ENCODE results near the gene TBC1D16. TPM values are rescaled to one million over a fixed set of nuclear protein-coding genes. Genes with fewer than 3 reads are reported as not detected.
A peak's percentile ranks its signal among the peaks of the same experiment; 100 is the strongest.

TBC1D16 gene
- total and polyA plus RNA-seq, 4 donors, result 7.3 to 48.5 (median 16.5) TPM

- no peaks in the 10 kb centered on the region for H3K36me3 ChIP-seq (ENCODE audit: control insufficient read depth in 4 of 4, insufficient read depth in 4 of 4, low read length in 4 of 4)
- peaks cover 0 to 24% (median 0%) of the 10 kb centered on the region in 5 donors for H3K4me1 ChIP-seq (ENCODE audit: control insufficient read depth in 5 of 5, insufficient read depth in 5 of 5, low read length in 5 of 5)
- 63 to 80% methylated on average over 11 of the region's 11 CpGs for WGBS, 2 donors
- no peaks in the 10 kb centered on the region for H3K9me3 ChIP-seq (ENCODE audit: control insufficient read depth in 4 of 4, insufficient read depth in 3 of 4, low read length in 3 of 4)
- H3K27ac ChIP-seq (ENCODE audit: low read depth in 1 of 2, low read length in 1 of 2), result no peak overlapping the region
- H3K27me3 ChIP-seq (ENCODE audit: control insufficient read depth in 3 of 3, insufficient read depth in 3 of 3, low read length in 2 of 3), result no peaks in the 10 kb centered on the region
- no peak overlapping the region for H3K9ac ChIP-seq (ENCODE audit: insufficient read depth in 1 of 2, low read length in 2 of 2)
- H3K4me3 ChIP-seq, result no peak overlapping the region
- peak in 1 of 3 donors; percentile 28 for DNase-seq
- TF ChIP-seq CTCF (IDR thresholded peaks at IDR 0.05; ENCODE audit: control extremely low read depth, extremely low read depth), result no peak
- ATAC-seq (ENCODE audit: insufficient read depth, low FRiP score), result no peak
Observed at GRCh38 chr17:79892457-79893241, 143.0 kb downstream of the TBC1D16 start.

GRCh38 chr17:79891113-79891730, 144.4 kb downstream of the TBC1D16 start:
- H3K27me3 ChIP-seq (ENCODE audit: control insufficient read depth in 3 of 3, insufficient read depth in 3 of 3, low read length in 2 of 3), result no peaks in the 10 kb centered on the region
- H3K9me3 ChIP-seq (ENCODE audit: control insufficient read depth in 4 of 4, insufficient read depth in 3 of 4, low read length in 3 of 4), result no peaks in the 10 kb centered on the region
- no peak overlapping the region for H3K27ac ChIP-seq (ENCODE audit: low read depth in 1 of 2, low read length in 1 of 2)
- H3K4me1 ChIP-seq (ENCODE audit: control insufficient read depth in 5 of 5, insufficient read depth in 5 of 5, low read length in 5 of 5), result peaks cover 0 to 24% (median 0%) of the 10 kb centered on the region in 5 donors
- DNase-seq (no peak), ATAC-seq (ENCODE audit: insufficient read depth, low FRiP score) (no peak)
- no peak overlapping the region for H3K4me3 ChIP-seq
- H3K36me3 ChIP-seq (ENCODE audit: control insufficient read depth in 4 of 4, insufficient read depth in 4 of 4, low read length in 4 of 4), result no peaks in the 10 kb centered on the region
- no peak overlapping the region for H3K9ac ChIP-seq (ENCODE audit: insufficient read depth in 1 of 2, low read length in 2 of 2)
- no peak for TF ChIP-seq CTCF (IDR thresholded peaks at IDR 0.05; ENCODE audit: control extremely low read depth, extremely low read depth)
- 82 to 83% methylated on average over 16 of the region's 16 CpGs for WGBS, 2 donors

DNA sequence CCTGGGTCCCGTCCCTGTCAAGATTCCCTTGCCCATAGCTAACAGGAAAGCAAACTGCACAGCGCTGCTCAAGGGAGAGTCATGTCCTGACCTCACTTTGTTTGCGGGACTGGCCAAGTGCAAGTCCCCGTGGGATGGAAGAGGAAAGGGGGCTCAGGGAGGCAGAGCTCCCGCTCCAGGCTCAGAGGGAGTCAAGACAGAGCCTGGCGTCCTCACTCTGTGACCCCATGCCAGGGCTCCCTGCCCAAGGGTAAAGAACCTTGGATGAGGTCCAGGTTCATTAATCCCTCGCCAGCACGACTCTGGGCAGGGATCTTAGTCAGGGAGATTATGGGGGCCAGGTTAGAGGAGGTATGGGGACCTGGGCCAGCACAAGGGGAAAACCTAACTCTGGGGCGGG, 145.0 kb downstream of the TBC1D16 start:
- Histone ChIP-seq H3K9ac (ENCODE audit: insufficient read depth in 1 of 2, low read length in 2 of 2) (no peak overlapping the region), H3K36me3 (ENCODE audit: control insufficient read depth in 4 of 4, insufficient read depth in 4 of 4, low read length in 4 of 4) (no peaks in the 10 kb centered on the region), H3K4me1 (ENCODE audit: control insufficient read depth in 5 of 5, insufficient read depth in 5 of 5, low read length in 5 of 5) (peaks cover 0 to 24% (median 0%) of the 10 kb centered on the region in 5 donors), H3K9me3 (ENCODE audit: control insufficient read depth in 4 of 4, insufficient read depth in 3 of 4, low read length in 3 of 4) (no peaks in the 10 kb centered on the region), H3K27ac (ENCODE audit: low read depth in 1 of 2, low read length in 1 of 2) (no peak overlapping the region), H3K27me3 (ENCODE audit: control insufficient read depth in 3 of 3, insufficient read depth in 3 of 3, low read length in 2 of 3) (no peaks in the 10 kb centered on the region), H3K4me3 (no peak overlapping the region)
- WGBS, 2 donors, result 47 to 67% methylated on average over 9 of the region's 9 CpGs
- TF ChIP-seq CTCF (IDR thresholded peaks at IDR 0.05; ENCODE audit: control extremely low read depth, extremely low read depth), result no peak
- no peak for DNase-seq
- no peak for ATAC-seq (ENCODE audit: insufficient read depth, low FRiP score)

All from lung (tissue), 12 donors.